Lower leg skin (tissue), 4 donors: Measurements from ENCODE around the gene IRS1. TPM values are rescaled to one million over a fixed set of nuclear protein-coding genes. Genes with fewer than 3 reads are reported as not detected.

ENCODE experiments used
- DNase-seq, 2 donors: peaks; one replicate each; pipeline ENCODE4 v3.0.0-alpha.2; 2019; ENCODE audit warnings: low spot score in 2 of 2
- H3K4me3 ChIP-seq: fragments of 200-600 bp; sonication (generic); 2 replicates; pipeline ENCODE4 v1.5.1; 2017; ENCODE audit warnings: mild to moderate bottlenecking, low read depth; ENCODE audit not compliant: poor library complexity, severe bottlenecking
- POLR2A ChIP-seq, 2 donors: fragments of 450-650 bp; IDR thresholded peaks; one replicate each; pipeline ENCODE4 v1.6.1; 2016 to 2017; ENCODE audit warnings: antibody characterized with exemption in 2 of 2, mild to moderate bottlenecking in 1 of 2, moderate library complexity in 1 of 2
- WGBS, 2 donors: methylation state at CpG; one replicate each; pipeline ENCODE4 v1.1.5; 2018; 5-methylcytosine and 5-hydroxymethylcytosine counted together
- intact Hi-C: fragments of 100-400 bp; cut with DNase I; formaldehyde crosslinking; loops from one replicate; pipeline ENCODE4 v1.15.0; 2023; ENCODE audit warnings: low total_unique reads
- total RNA-seq, 4 donors: library from RNA; depleted of rRNA; stranded (reverse); fragments of >200 nt; gene quantifications; one replicate each; pipeline ENCODE4 v1.1.0, GENCODE V29; 2016
- TF ChIP-seq, protein P1 (sequence below), 3 donors: fragments of 450-650 bp; IDR thresholded peaks; one replicate each; pipeline ENCODE4 v1.5.1; 2016; ENCODE audit warnings: antibody characterized with exemption in 3 of 3, mild to moderate bottlenecking in 3 of 3, moderate library complexity in 2 of 3

The IRS1 gene
- total RNA-seq, 4 donors from 2014 or later, result 16.9 to 55.0 (median 25.4) TPM

DNA sequence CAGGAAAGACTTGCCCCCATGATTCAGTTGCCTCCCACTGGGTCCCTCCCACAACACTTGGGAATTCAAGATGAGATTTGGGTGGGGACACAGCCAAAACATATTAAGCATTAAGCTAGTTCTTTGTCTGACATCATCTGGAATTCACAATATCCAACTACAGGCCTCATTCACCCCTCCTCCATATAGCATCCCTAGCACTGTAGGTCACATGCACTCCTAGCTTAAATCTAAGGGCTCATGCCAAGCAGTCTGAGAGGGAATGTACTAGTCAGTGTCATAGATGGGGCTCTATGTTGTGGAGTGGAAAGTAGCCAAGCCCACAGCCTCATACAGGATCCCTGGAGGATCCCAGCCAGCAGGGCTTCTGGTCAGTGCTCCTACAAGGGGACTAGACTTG lies 92.1 kb downstream of the IRS1 start:
- TF ChIP-seq POLR2A (IDR thresholded peaks at IDR 0.05), result no peak
- TF ChIP-seq, protein P1, sequence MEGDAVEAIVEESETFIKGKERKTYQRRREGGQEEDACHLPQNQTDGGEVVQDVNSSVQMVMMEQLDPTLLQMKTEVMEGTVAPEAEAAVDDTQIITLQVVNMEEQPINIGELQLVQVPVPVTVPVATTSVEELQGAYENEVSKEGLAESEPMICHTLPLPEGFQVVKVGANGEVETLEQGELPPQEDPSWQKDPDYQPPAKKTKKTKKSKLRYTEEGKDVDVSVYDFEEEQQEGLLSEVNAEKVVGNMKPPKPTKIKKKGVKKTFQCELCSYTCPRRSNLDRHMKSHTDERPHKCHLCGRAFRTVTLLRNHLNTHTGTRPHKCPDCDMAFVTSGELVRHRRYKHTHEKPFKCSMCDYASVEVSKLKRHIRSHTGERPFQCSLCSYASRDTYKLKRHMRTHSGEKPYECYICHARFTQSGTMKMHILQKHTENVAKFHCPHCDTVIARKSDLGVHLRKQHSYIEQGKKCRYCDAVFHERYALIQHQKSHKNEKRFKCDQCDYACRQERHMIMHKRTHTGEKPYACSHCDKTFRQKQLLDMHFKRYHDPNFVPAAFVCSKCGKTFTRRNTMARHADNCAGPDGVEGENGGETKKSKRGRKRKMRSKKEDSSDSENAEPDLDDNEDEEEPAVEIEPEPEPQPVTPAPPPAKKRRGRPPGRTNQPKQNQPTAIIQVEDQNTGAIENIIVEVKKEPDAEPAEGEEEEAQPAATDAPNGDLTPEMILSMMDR (IDR thresholded peaks at IDR 0.05), result no peak
- no peak for DNase-seq
- H3K4me3 ChIP-seq, result no peak overlapping the region
- intact Hi-C loops, result no loop called here

DNA sequence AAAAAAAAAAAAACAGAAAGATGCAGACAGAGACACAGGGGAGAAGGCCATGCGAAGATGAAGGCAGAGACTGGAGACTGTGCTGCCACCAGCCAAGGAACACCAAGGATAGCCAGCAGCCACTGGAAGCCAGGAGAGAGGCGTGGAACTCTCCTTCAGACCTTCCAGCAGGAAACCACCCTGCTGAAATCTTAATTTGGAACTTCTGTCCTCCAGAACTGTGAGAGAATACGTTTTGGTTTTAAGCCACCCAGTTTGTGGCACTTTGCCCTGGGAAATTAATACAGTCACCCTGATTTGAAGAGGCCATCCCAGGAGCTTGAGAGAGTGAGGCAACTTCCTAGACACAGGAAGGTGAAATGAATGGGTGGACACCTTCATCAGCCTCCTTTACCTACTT lies 93.7 kb downstream of the IRS1 start:
- intact Hi-C loops, result no loop called here

DNA sequence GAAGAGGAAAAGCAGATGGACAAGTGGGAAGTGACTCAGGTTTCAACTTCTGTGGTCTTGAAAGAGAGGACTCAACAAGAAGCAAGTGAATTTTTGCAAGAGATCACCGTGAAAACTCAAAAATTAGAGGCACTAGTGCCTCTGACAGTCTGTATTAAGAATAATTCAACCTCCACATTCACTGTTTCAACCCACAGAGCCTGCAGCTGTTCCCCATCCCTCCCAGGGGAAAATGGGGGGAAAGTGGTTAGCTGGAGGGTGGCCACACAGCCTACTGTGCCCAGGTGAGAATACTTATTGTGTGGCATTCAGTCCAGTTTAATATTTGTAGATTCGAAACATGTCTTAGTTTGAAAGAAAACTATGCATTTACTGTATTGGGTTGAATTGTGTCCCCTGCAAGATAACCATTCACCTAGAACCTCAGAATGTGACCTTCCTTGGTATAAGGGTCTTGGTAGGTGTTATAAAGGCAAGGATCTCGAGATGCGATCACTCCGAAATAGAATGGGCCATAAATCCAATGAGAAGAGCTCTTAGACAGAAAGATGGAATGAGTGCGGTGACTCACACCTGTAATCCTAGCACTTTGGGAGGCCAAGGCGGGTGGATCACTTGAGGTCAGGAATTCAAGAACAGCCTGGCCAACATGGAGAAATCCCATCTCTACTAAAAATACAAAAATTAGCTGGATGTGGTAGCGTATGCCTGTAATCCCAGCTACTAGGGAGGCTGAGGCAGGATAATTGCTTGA lies 94.3 kb downstream of the IRS1 start:
- no peak for TF ChIP-seq POLR2A (IDR thresholded peaks at IDR 0.05)
- TF ChIP-seq, protein P1 (IDR thresholded peaks at IDR 0.05), result no peak
- no peak for DNase-seq
- 93 to 95% methylated on average over 8 of the region's 8 CpGs for WGBS, 2 donors
- intact Hi-C loops, result no loop called here
- no peak overlapping the region for H3K4me3 ChIP-seq

More for the DNA sequence above, 93.7 kb downstream of the IRS1 start:
- DNase-seq, result no peak
- H3K4me3 ChIP-seq, result no peak overlapping the region
- TF ChIP-seq, protein P1 (IDR thresholded peaks at IDR 0.05), result no peak
- no peak for TF ChIP-seq POLR2A (IDR thresholded peaks at IDR 0.05)
- WGBS, 2 donors, result 51 to 57% methylated on average over 3 of the region's 3 CpGs

DNA sequence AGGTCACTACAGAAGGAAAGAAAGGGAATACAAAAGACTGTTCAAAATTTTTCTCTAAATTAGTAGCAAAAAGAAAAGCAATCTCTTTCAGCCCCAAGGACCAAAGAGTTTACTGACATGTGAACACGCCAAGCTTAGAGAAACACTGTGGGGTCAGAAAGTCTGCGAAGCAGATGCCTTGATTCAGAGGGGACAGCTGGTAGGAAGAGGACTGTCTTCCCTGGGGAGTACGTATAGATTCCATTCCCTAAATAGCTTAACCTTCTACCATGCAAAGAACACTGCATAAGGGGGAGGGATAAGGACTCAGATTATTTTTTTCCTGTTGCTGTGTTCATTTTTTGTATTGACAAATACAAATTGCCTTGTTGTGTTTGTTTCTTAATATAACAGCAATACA lies 96.1 kb downstream of the IRS1 start:
- no peak overlapping the region for H3K4me3 ChIP-seq
- intact Hi-C loops, result no loop called here
- no peak for TF ChIP-seq POLR2A (IDR thresholded peaks at IDR 0.05)
- TF ChIP-seq, protein P1 (IDR thresholded peaks at IDR 0.05), result no peak
- no peak for DNase-seq
- WGBS, 2 donors, result 78 to 85% methylated on average over 3 of the region's 3 CpGs

DNA sequence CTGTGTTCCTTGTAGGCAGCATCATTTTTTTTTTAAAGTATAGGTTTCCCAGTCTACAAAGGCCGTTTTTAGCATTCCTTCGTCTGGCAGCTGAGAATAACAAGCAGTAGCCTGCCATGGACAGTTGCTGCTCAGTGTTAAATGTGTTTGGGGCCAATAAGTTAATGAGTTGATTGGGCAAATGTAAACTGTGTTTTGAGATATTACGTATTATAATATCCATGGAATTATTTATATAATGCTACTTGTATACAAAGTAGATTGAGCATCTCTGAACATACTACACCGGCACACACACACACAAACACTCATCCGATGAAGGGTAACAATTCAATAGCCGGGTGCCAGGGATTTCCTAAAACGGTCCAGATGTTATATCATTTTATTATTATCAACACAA lies 97.2 kb downstream of the IRS1 start:
- 74 to 77% methylated on average over 7 of the region's 7 CpGs for WGBS, 2 donors
- DNase-seq, result no peak
- no peak for TF ChIP-seq POLR2A (IDR thresholded peaks at IDR 0.05)
- TF ChIP-seq, protein P1 (IDR thresholded peaks at IDR 0.05), result no peak
- H3K4me3 ChIP-seq, result no peak overlapping the region
- intact Hi-C loops, result no loop called here

DNA sequence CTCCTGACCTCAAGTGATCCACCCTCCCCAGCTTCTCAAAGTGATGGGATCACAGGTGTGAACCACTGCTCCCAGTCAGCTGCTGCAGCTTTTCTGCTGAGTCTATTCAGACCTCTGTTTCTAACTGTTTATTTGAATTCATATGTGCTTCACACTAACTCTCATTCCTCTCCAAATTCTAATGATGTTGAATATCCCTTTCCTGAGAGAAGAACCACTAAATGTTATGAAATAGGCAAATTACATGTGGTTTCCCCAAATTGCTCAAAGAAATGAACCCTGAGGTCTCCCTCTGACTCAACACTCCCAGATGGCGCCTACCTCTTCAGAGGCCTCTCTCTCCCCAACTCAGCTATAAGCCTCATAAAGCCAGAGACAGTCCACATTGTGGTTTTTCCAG lies 98.6 kb downstream of the IRS1 start:
- no peak for DNase-seq
- H3K4me3 ChIP-seq, result no peak overlapping the region
- intact Hi-C loops, result no loop called here
- 77 to 90% methylated on average over 1 of the region's 1 CpG for WGBS, 2 donors
- TF ChIP-seq, protein P1 (IDR thresholded peaks at IDR 0.05), result no peak
- no peak for TF ChIP-seq POLR2A (IDR thresholded peaks at IDR 0.05)
